ENCODE results near the gene ABAT.
"Not testable (repeated sequence)": the region's sequence is repeated elsewhere in the genome, so short reads cannot be mapped to it uniquely, and the experiment has no call there.

The ABAT gene

DNA sequence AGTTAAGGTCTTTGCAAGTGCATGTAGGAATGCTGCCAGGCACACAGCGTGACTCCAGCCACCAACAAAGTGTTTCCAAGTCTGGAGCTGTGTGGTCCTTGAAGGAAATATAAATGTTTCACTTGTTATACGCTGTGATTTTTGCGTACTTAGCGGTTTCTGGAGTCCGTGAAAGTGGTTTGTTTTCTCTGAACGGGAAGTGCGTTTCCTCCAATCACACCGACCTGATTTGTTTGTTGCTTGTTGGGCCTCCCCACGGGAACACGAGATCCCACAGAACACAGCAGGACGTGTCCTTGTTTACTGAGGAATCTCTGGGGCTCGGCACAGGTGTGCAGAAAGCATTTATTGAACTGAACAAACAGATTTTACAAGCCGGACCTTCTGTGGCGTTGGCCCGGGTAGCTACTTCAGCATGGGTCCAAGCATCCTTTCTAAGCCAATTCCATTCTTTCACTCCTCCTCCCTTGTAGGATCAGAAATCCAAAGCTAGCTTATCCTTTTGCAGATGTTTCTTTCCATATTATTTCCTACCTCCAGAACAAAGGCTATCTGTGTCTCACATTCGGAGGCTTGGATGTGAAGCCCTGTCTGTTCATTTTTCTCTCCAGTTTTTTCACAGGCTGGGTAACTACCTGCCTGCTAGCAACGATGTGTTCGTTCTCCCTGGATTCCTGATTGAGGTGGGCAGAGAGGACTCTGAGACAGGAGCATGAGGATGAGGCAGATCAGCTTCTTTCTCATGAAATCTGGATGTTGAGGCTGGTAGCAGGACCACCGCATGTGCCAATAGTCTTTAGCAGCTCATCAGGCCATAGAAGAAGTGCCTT is 44.6 kb downstream of the ABAT start:
- DNase-seq = no peak

DNA sequence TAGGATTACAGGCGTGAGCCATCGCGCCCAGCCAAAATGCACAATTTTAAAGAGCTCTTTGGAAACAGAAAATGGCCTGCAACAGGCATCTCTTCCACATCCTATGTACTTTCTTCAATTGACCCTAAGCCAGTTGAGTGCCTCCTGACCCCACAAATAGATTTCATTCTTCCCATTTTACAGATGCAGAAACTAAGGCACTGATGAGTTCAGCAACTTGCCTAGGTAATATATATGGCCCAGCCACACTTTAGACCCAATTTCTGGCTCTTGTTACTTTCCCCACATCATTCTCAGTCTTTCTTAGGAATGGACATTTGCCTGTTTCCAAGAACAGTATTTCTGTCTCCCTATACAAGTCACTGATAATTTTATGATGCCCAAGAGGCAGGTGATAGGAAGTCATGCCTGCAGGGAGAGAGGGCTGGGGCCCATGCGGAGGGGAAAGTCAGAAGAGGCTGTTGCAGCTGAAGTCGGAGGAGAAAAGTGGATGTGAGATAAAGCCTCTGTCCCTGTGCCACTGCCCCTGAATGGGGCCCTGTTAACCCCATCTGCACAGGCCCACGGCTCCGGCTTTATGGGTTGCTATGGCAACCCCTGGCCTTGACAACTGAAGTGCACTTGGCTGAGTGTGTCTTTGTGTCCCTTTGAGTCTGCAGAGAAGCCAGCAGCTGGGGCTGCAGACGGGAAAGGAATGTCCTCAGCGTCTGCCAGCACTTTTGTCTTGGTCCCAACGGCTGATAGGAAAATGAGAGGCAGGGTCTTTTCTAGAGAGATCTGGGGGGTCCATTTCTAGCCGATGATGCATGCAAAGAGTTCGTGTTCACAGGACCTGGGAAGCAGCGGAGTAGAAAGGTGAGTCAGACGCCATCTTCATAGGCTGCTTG is 45.9 kb downstream of the ABAT start:
- no peak for DNase-seq

DNA sequence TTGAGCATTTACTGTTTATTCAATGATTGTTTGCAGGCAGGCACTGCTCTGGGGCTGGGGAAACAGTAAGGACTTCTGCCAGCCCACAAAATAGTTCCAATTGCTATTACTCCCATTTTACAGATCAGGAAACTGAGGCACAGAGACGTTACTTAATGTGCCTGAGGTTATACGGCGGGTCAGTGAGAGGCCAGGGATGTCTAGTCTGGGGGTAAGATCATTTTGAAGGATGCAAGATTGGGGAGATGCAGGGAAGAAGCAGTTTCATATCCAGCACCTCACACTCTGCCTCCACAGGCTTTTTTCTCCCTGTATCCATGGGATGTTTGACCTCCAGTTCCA is 46.5 kb downstream of the ABAT start:
- DNase-seq = no peak

GRCh38 chr16:8721336-8722024 is 47.1 kb downstream of the ABAT start:
- DNase-seq = no peak

DNA sequence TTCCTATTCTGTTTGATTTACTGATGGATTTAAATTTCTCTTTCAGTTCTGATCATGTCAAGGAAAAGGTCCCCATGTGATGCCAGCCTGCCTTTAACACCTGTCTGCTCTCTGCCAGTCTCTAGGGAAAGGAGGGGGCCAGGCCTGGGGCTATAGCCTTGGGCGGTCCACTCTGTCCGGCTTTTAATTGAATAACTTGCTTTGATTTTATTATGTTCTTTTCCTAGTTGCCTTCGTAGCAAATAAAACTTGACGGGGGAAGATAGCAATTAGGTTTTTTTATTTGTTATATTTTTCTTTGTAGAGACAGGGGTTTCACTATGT is 47.6 kb downstream of the ABAT start:
- DNase-seq = no peak

- DNase-seq = no peak
Measured at GRCh38 chr16:8725513-8726178, 51.2 kb downstream of the ABAT start.

DNA sequence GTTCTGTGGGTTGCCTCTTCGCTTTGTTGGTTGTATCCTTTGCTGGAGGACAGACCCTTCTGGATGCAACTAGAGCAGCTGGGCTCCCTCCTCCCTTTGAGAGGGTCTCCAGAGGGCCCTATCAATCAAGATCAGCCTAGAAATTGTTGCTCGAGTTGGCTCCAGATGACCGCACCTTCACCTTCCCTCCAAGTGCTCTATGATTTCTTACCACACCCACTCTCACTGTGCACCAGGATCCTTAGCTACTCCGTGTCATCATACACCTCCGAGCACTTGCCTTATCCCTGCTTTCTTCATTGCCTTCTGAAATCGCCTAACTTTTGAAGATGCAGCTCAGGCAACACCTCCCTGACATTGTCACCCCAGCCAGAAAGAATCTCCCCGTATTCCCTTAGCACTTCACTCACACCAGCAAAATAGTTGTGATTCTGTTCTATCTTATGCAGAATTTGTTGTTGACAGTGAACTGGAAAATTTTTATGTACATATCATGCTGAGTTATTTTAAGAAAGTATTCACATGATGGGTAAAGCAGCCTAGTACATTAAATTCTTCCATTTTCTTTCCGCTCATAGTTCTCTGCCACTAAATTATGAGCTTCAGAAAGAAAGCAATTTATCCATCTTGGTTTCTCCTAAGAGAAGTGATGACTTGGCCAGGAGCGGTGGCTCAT is 52.9 kb downstream of the ABAT start:
- DNase-seq = no peak

DNA sequence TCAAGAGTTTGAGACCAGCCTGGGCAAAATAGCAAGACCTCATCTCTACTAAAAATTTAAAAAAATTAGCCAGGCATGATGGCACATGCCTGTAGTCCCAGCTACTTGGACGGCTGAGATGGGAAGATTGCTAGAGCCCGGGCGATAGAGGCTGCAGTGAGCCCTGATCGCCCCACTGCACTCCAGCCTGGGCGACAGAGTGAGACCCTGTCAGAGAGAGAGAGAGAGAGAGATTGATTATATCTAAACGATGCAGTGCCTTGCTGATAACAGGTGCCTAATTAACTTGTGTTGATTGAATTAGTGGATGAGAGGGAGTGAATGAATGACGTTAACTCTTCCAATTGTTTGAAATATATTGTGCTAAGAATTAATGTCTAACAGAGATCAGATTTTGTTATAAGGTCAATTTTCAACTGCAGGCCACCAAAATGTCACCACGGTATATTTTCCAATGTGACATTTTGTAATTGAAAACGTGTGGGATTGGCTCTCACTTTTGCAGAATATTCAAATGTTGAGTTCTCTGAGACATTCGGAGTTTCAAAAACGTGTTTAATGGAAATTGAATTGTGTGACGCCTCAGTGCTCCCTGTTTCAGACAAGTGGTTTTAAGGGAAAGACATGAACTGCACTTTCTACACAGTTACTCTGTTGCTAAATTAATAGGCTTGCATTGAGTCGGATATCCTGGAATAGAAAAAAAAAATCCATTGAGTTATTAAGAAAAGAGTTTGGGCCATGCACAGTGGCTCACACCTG is 53.6 kb downstream of the ABAT start:
- DNase-seq = no peak

- no peak for DNase-seq
Measured at GRCh38 chr16:8729779-8730334, 55.4 kb downstream of the ABAT start.

GRCh38 chr16:8730335-8730915 is 56.0 kb downstream of the ABAT start:
- no peak for DNase-seq

DNA sequence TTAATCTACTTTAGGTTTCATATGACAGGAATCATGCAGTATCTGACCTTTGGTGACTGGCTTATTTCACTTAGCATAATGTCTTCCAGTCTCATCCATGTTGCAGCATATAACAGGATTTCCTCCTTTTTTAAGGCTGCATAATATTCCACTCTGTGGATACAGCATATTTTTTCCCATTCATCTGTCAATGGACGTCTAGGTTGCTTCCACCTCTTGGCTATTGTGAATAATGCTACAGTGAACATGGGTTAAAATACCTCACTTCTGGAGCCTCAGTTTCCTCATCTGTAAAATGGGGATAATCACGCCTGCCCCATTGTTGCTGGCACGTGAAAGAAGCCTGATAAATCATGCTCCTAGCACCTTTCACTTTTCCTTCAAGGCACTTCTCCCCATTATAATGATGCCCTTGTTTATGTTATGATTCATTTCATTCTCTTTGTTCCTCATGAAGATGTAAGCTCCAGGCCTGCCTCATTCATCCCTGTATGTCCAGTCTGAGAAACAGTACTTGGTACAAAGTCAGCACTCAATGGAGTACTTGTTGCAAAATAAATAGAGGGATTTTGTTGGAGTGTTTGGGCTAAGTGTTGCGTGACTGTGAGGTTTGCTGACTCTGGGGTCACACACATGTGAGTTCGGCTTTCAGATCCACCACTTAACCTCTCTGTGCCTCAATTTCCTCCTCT is 59.6 kb downstream of the ABAT start:
- no peak for DNase-seq

- no peak for DNase-seq
Measured at GRCh38 chr16:8735574-8735973, 61.2 kb downstream of the ABAT start.

DNA sequence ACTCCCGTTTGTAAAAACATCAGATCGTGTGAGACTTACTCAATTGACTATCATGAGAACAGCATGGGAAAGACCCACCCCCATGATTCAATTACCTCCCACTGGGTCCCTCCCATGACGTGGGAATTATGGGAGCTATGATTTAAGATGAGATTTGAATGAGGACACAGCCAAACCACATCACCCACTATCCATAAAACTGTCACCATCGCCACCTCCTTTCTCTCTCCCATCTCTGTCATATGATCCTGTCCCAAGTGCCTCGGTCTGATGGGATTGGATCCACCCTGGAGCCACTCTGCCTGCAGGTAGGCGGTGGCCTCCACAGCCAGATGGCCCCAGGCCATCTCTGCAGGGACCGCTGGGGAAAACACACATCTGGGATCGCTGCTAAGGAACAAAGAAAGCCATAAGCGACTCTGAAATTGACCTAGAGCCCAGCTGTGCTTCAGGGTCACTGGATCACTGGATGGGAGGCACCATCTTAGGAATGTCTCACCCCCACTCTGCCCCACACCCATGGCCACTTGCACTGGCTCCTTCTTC is 61.8 kb downstream of the ABAT start:
- DNase-seq = no peak

- DNase-seq = no peak
Measured at GRCh38 chr16:8739151-8739550, 64.7 kb downstream of the ABAT start.

GRCh38 chr16:8739989-8740704 is 65.7 kb downstream of the ABAT start:
- DNase-seq = no peak

DNA sequence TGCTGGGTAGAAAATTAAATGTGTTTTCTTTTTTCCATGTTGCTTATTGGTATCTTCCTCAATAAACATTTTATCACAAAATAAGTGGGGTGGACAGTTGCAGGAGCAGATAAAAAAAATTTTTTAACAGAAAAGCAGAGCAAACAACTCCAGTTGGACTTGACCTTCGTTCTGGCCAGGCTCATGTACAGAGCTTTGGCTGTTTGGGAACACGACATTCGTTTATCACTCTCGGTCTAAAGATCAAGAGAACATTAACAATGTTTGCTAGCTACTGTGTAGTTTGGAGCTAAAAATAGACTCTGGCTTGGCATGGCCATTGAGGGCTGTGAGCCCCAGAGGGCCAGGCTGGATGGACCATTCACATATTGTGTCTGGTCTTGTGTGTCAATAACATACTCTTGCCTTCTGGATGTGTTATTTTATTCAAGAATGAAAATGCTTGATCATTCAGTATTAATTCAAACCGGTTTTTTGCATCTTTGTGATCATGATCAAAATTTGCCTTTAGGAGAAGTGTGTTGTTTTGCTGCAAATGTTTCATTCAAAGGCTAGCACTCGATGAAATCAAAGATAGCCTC is 66.4 kb downstream of the ABAT start:
- no peak for DNase-seq

DNA sequence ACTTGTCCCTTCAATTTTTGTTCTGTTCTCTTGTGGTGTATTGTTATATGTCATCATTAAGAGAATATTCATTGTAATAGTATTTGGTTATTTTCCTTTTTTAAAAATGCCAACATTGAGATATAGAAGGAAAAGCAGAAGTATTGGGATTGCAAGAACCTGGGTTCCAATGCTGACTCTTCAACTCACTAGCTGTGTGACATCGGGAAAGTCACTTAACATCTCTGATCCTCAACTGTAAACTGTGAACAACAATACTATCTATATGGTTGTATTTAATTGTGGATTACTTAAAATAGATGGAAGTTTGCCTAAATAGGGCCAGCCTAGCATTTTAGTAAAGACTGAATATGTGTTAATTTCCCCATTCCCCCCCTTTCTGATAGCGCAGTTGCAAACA is 67.2 kb downstream of the ABAT start:
- DNase-seq = no peak

GRCh38 chr16:8742068-8742467 is 67.7 kb downstream of the ABAT start:
- DNase-seq = no peak

DNA sequence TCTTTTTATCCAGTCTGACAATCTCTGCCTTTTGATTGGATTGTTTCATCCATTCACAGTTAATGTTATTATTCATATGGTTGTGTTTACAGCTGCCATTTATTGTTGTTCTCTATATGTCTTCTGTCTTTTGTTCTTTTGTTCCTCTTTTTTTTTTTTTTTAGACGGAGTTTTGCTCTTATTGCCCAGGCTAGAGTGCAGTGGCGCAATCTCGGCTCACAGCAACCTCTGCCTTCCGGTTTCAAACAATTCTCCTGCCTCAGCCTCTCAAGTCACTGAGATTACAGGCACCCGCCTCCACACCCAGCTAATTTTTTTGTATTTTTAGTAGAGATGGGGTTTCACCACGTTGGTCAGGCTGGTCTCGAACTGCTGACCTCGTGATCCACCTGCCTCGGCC is 74.5 kb downstream of the ABAT start:
- not testable (repeated sequence) for DNase-seq
